WTC11 (cell line): ENCODE results near the gene MED27.

ENCODE experiments used
- ATF1 ChIP-seq: sonication (generic); formaldehyde crosslinking; IDR thresholded peaks from 2 replicates; pipeline ENCODE4 v1.8.1; 2023; ENCODE audit warnings: mild to moderate bottlenecking, moderate library complexity, missing genetic modification reagents
- CREB1 ChIP-seq: sonication (generic); formaldehyde crosslinking; IDR thresholded peaks from 2 replicates; pipeline ENCODE4 v1.8.0; 2023; ENCODE audit warnings: mild to moderate bottlenecking, missing genetic modification reagents
- ELF4 ChIP-seq: sonication (generic); formaldehyde crosslinking; IDR thresholded peaks from 2 replicates; pipeline ENCODE4 v1.8.1; 2022; ENCODE audit warnings: low read depth, mild to moderate bottlenecking, moderate library complexity, missing genetic modification reagents
- FOXJ3 ChIP-seq: sonication (generic); formaldehyde crosslinking; IDR thresholded peaks from 2 replicates; pipeline ENCODE4 v1.9.0; 2021; ENCODE audit warnings: missing genetic modification reagents, mild to moderate bottlenecking, borderline replicate concordance
- RELA ChIP-seq: sonication (generic); formaldehyde crosslinking; IDR thresholded peaks from 2 replicates; pipeline ENCODE4 v1.8.1; 2022; ENCODE audit warnings: missing genetic modification reagents, mild to moderate bottlenecking, borderline replicate concordance
- SMAD4 ChIP-seq: sonication (generic); formaldehyde crosslinking; IDR thresholded peaks from 2 replicates; pipeline ENCODE4 v1.8.0; 2022; ENCODE audit warnings: mild to moderate bottlenecking, missing genetic modification reagents
- SP1 ChIP-seq: sonication (generic); formaldehyde crosslinking; conservative IDR thresholded peaks from 2 replicates; pipeline ENCODE4 v1.8.1; 2022; ENCODE audit warnings: missing genetic modification reagents
- TP53 ChIP-seq: sonication (generic); formaldehyde crosslinking; IDR thresholded peaks from 2 replicates; pipeline ENCODE4 v1.8.1; 2023; ENCODE audit warnings: mild to moderate bottlenecking, missing genetic modification reagents
- TF ChIP-seq, protein P1 (sequence below): fragments of 200-600 bp; IDR thresholded peaks from 2 replicates; pipeline ENCODE4 v1.8.0; 2022; ENCODE audit warnings: antibody characterized with exemption
- TF ChIP-seq, protein P2 (sequence below): fragments of 250-450 bp; sonication (Bioruptor Pico); IDR thresholded peaks from 2 replicates; pipeline ENCODE4 v1.9.0; 2021; ENCODE audit warnings: moderate library complexity, mild to moderate bottlenecking, inconsistent platforms, borderline replicate concordance
- TF ChIP-seq, protein P3 (sequence below): sonication (generic); formaldehyde crosslinking; IDR thresholded peaks from 2 replicates; pipeline ENCODE4 v1.8.1; 2023; ENCODE audit warnings: mild to moderate bottlenecking, missing genetic modification reagents, moderate library complexity

GRCh38 chr9:131884222-131884621 is 195.4 kb downstream of the MED27 start:
- TF ChIP-seq, protein P1, sequence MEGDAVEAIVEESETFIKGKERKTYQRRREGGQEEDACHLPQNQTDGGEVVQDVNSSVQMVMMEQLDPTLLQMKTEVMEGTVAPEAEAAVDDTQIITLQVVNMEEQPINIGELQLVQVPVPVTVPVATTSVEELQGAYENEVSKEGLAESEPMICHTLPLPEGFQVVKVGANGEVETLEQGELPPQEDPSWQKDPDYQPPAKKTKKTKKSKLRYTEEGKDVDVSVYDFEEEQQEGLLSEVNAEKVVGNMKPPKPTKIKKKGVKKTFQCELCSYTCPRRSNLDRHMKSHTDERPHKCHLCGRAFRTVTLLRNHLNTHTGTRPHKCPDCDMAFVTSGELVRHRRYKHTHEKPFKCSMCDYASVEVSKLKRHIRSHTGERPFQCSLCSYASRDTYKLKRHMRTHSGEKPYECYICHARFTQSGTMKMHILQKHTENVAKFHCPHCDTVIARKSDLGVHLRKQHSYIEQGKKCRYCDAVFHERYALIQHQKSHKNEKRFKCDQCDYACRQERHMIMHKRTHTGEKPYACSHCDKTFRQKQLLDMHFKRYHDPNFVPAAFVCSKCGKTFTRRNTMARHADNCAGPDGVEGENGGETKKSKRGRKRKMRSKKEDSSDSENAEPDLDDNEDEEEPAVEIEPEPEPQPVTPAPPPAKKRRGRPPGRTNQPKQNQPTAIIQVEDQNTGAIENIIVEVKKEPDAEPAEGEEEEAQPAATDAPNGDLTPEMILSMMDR: no peak
- TF ChIP-seq SMAD4 (CRISPR knock-in tag) (no peak), FOXJ3 (CRISPR knock-in tag) (no peak), ELF4 (CRISPR knock-in tag) (no peak), ATF1 (CRISPR knock-in tag) (no peak), SP1 (CRISPR knock-in tag) (no peak), TP53 (no peak), CREB1 (no peak), RELA (no peak)
- TF ChIP-seq, protein P2, sequence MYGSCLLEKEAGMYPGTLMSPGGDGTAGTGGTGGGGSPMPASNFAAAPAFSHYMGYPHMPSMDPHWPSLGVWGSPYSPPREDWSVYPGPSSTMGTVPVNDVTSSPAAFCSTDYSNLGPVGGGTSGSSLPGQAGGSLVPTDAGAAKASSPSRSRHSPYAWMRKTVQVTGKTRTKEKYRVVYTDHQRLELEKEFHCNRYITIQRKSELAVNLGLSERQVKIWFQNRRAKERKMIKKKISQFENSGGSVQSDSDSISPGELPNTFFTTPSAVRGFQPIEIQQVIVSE (CRISPR knock-in tag): no peak
- TF ChIP-seq, protein P3, sequence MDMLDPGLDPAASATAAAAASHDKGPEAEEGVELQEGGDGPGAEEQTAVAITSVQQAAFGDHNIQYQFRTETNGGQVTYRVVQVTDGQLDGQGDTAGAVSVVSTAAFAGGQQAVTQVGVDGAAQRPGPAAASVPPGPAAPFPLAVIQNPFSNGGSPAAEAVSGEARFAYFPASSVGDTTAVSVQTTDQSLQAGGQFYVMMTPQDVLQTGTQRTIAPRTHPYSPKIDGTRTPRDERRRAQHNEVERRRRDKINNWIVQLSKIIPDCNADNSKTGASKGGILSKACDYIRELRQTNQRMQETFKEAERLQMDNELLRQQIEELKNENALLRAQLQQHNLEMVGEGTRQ (CRISPR knock-in tag): no peak
